Caki2 (cell line): Measurements from ENCODE around the gene FRAS1. TPM values are rescaled to one million over a fixed set of nuclear protein-coding genes. Genes with fewer than 3 reads are reported as not detected.
"Not testable (repeated sequence)": the region's sequence is repeated elsewhere in the genome, so short reads cannot be mapped to it uniquely, and the experiment has no call there.

ENCODE experiments used
- DNase-seq: peaks from one replicate; pipeline ENCODE4 v3.0.0-alpha.2; 2015; ENCODE audit warnings: low read depth
- in situ Hi-C: cut with HindIII; loops from 2 replicates; pipeline ENCODE4 v1.10.0; 2016; ENCODE audit warnings: low sequenced_read_pairs, low pct_unique_long_range_greater_than_20kb, mixed read lengths
- total RNA-seq: library from RNA; depleted of rRNA; stranded (reverse); fragments of >200 nt; shearing (Covaris generic); gene quantifications from 2 replicates; pipeline ENCODE4 v1.2.3, GENCODE V29; 2014; ENCODE audit warnings: low replicate concordance

The FRAS1 gene
- total RNA-seq, 1 experiment from 2014 or later = 0.30 TPM

DNA sequence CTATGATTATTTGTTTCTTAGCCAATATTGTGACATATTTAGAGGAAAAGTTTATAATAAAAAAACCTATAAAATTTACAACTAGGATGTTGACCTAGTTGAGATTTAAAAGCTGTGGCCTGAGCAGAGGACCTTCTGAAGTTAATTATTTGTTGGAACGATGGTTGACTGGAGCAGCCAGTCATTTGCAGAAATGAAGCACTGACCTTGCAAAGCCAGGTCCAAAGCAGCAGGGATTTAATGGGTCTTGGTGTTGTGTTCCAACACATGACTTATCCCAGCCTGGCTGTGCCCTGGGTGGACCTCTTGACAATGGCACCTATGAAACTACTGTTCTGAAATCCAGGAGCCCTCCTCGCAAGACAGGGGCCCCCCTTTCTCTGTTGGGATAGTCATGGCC, 235.2 kb downstream of the FRAS1 start:
- in situ Hi-C loops = no loop called here
- DNase-seq = no peak

DNA sequence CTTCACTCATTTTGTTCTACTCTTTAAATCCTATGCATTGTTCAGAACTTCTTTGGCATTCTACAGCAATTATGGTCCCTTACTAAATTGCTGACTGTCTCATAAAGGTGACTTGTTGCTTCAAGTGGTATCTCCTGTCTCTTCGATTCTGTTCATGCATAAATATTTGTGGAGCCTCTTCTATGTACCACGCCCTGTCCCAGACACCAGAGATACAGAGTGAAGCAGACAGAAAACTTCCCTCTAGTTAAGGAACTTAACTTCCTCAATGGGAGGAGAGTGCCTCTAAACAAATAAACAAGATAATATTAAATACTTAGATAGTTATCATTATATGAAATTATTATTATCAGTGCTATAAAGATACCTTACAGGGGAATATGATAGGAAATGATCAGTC, 235.7 kb downstream of the FRAS1 start:
- in situ Hi-C loops = no loop called here
- DNase-seq = no peak

GRCh38 chr4:78293348-78293747, 236.2 kb downstream of the FRAS1 start:
- DNase-seq = peak; percentile 19

DNA sequence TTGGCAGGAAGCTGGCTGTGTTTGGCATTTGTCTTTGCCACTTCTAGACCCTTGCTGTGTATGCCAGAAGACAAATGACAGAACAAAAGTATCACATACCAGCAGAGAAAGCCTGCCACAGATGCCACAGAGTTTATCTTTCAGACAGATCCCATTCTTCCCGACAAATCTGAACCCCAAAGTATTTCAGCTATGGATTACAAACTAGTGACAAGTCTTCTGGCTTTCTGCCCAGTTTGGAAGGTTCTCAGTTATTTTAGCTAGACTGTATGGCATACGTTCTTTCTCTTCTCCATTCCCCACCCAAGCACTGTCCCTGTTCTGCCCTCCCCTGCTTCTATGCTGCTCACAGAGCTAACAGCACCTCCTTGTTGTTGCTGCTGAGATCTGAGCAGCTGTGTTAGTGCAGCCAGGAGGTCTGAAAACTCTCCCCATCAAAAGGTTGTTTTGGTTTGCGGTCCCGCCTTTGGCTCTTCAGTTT, 236.7 kb downstream of the FRAS1 start:
- in situ Hi-C loops = no loop called here
- DNase-seq = peak; percentile 35

More at GRCh38 chr4:78293348-78293747, 236.2 kb downstream of the FRAS1 start:
- in situ Hi-C loops = no loop called here

DNA sequence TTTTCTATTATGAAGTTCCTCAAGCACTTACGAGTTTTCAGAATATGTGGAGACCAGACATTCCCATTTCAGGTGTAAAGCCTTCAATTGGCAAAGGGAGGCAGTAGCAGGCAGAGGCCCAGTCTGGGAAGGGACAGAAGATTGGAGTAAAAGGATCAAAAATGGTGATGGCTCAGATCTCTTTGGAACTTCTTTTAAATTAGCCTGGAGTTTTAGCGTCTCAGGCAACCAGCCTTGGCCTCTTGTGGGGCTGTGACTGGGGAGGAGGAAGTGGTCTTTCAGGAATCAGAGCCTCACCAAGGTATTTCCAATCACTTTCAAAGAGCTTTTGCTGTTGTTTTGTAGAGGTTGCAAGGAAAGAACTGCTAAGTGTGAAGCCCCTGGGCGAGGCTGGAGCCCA, 239.1 kb downstream of the FRAS1 start:
- DNase-seq = no peak
- in situ Hi-C loops = no loop called here

DNA sequence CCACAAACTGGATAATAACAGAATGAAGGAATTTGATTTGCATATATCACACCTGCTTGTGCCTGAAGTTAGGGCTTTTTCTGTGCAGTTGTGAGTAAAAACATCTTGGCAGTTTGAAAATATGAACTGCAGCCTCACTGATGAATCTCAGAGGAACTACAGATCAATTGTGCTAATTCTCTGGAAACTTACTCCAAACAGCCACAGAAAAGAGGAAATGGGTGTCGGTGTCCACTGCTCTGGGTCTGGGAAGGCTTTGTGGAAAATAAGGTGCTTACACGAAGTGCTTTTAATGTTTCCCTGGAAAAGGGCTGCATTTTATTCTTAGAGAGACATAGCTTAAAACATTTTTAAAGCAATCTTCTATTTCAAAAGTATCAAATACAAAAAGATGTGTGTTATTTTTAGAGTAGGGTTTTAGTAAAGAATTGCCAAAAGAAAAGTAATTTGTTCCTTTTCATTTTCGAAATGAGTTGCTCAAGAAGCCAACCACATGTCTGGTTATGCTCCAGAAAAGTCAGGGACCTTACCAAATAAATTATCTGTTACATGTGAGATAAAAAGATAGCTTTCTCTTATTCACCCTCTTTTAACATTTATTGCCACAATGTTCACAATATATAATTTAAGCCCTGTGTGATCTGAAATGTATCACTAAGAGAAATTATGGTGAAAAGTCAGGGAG, 240.1 kb downstream of the FRAS1 start:
- DNase-seq = no peak
- in situ Hi-C loops = no loop called here

- in situ Hi-C loops = no loop called here
- DNase-seq = no peak
Measured at GRCh38 chr4:78298618-78299017, 241.5 kb downstream of the FRAS1 start.

GRCh38 chr4:78299565-78299972, 242.4 kb downstream of the FRAS1 start:
- in situ Hi-C loops = no loop called here
- DNase-seq = no peak

DNA sequence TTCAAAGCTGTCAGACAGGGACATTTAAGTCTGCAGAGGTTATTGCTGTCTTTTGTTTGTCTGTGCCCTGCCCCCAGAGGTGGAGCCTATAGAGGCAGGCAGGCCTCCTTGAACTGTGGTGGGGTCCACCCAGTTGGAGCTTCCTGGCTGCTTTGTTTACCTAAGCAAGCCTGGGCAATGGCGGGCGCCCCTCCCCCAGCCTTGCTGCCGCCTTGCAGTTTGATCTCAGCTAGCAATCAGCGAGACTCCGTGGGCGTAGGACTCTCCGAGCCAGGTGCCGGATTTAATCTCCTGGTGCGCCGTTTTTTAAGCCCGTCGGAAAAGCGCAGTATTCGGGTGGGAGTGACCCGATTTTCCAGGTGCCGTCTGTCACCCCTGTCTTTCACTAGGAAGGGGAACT, 250.1 kb downstream of the FRAS1 start:
- DNase-seq, in situ Hi-C loops: not testable (repeated sequence)

DNA sequence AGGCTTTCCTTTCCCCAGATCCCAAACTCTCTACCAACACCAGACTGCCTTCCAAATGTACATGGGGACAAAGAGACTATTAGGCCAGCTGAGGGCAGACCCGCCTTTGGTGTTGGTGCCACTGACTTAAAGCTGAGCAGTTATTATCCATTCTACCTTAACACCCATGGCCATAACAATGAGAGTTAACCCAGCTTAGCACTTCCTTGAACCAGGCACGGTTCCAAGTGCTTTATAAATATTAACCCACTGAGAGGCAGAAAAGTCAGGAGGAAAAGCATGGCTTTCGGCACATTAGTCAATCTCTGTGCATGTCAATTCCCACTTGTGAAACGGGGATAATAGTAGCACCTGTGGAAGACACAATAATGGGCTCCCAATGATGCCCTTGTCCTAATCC, 251.4 kb downstream of the FRAS1 start:
- in situ Hi-C loops = no loop called here
- DNase-seq = no peak

DNA sequence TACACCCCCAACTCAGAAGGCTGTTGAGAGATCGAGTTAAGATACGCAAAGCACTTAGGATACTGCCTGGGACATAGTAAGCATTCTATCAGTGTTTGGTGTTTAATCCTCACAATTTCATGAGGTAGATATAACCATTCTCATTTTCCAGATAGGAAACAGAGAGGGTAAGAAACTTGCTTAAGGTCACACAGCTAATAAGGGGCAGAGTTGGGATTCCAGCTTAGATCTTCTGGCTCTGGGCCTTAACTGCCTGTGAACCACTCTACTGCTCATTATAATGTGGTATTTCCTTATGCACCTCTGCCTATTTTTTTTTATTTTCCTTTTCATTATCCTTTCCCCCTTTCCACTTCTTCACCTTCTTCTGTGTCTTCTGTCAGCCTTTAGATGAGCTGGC, 252.2 kb downstream of the FRAS1 start:
- no peak for DNase-seq
- in situ Hi-C loops = no loop called here

DNA sequence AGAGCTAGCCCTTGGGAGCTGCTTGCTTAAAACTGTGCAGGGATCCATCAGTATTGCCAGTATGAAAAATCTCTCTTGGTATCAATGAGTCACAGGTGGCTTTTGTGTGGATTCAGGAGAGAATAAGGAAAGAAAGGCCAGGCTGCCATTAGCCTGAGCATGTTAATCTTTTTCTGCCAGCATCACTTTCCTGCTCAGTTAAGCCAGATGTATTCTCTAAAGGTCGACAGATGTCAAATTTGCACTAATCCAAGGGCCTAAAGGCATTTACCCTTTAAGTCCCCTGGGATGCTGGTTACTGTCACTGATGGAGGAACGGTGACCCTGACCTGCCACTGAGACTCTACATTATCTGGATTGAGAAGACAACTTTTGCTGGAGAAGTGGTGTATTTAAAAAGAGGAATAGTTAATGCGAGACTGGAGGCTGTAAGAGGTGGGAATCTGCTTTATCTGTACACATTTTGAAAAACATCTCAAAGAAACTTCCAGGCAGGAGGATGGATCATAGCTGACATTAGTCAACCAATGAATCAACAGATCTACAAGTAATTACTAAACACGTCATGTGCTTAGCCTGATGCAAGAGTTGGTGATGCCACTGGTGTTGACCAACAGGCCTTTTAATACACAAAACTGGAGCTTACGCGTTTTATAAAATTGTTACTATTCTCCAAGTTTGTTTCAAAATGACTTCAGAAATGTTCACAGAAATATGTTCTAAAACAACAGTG, 253.1 kb downstream of the FRAS1 start:
- DNase-seq = no peak
- in situ Hi-C loops = no loop called here

DNA sequence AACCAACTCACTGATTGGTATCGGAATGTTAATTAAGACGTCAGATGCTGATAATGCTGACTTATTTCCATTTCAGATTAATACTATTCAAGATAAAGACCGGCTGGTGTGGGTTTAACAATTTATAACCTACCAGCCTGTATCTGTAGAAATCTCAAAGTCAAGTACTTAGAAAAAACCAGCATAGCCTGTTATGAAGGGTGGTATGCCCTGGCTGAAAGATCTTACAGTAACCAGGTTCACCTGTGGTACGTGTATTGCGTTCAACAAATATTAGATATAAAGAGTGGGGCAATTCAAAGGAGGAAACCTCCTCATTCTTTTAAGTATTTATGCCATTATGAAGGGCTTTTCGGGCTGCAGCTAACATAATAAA, 253.6 kb downstream of the FRAS1 start:
- DNase-seq = no peak
- in situ Hi-C loops = no loop called here

- no peak for DNase-seq
- in situ Hi-C loops = no loop called here
Measured at GRCh38 chr4:78311306-78311705, 254.2 kb downstream of the FRAS1 start.

- in situ Hi-C loops = no loop called here
- no peak for DNase-seq
Measured at GRCh38 chr4:78312989-78313753, 256.0 kb downstream of the FRAS1 start.

- in situ Hi-C loops = no loop called here
Measured at GRCh38 chr4:78313754-78314120, 256.6 kb downstream of the FRAS1 start.

GRCh38 chr4:78318126-78318525, 261.0 kb downstream of the FRAS1 start:
- in situ Hi-C loops = no loop called here

More at GRCh38 chr4:78313754-78314120, 256.6 kb downstream of the FRAS1 start:
- no peak for DNase-seq

DNA sequence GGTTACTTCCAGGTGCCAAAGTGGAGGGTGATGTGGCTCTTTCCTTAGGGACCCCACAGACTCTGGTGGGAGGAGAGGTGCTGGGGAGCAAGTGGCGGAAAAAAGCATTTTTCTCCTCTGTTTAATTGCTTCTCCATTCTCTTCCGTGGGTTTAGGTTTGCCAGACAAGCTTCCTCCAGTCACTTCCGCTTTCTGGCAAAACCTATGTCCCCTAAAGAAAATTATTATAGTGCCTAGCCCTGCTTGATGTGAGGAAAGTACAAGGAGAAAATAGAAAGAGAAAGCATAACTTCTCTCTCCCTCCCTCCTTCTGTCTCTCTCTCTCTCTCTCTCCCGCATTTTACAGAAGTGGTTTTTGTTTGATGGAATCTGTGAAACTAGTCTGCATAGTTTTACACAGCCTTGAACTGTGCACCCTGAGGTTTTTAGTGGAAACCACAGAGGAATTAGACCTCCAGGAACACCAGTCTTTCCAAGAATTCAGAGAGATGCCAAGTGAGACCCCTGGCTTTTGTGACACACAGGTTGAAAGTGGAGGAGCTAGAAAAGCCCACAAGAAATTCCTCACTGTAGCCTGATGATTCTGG, 263.3 kb downstream of the FRAS1 start:
- in situ Hi-C loops = no loop called here
- DNase-seq = no peak

More at GRCh38 chr4:78318126-78318525, 261.0 kb downstream of the FRAS1 start:
- DNase-seq = no peak

DNA sequence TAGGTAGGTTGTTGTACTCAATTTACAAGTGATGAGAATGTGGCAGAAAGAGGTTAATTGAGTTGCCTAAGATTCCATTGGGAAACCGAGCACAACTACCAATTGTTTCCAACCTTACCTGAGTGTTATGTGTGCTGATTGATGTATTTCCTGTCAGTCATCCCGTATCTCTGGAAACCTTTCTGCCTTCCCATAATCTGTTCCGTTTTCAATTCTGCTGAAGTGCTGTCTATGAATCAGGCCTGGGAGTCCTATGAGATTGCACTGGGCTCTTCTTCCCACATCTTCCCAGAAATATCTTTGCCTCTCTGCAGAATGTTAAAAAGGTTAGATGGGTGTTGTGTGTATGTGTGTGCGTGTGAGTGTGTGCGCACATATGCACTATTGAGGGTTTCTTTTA, 264.9 kb downstream of the FRAS1 start:
- in situ Hi-C loops = no loop called here
- DNase-seq = no peak
